NCI-H345 (cell line): Measurements from ENCODE around the gene PDZRN3.

ENCODE experiments used
- DNase-seq: peaks from one replicate; lab custom pipeline; 2025; lab: John Stamatoyannopoulos, UW

Gene PDZRN3

GRCh38 chr3:73384091-73384906 lies 240.4 kb downstream of the PDZRN3 start:
- DNase-seq, result no peak

- DNase-seq, result no peak
Measured at GRCh38 chr3:73383470-73384049, 241.2 kb downstream of the PDZRN3 start.

GRCh38 chr3:73381551-73381950 lies 243.2 kb downstream of the PDZRN3 start:
- no peak for DNase-seq

GRCh38 chr3:73380735-73381532 lies 243.8 kb downstream of the PDZRN3 start:
- DNase-seq, result no peak

- no peak for DNase-seq
Measured at GRCh38 chr3:73379465-73379864, 245.3 kb downstream of the PDZRN3 start.

- DNase-seq, result no peak
Measured at GRCh38 chr3:73378207-73378606, 246.5 kb downstream of the PDZRN3 start.

- no peak for DNase-seq
Measured at GRCh38 chr3:73365756-73366397, 258.9 kb downstream of the PDZRN3 start.

GRCh38 chr3:73364517-73364916 lies 260.2 kb downstream of the PDZRN3 start:
- no peak for DNase-seq

- DNase-seq, result no peak
Measured at GRCh38 chr3:73363093-73363492, 261.6 kb downstream of the PDZRN3 start.

- DNase-seq, result no peak
Measured at GRCh38 chr3:73361591-73361990, 263.1 kb downstream of the PDZRN3 start.

- no peak for DNase-seq
Measured at GRCh38 chr3:73353649-73354217, 271.0 kb downstream of the PDZRN3 start.

GRCh38 chr3:73352841-73353645 lies 271.7 kb downstream of the PDZRN3 start:
- DNase-seq, result no peak

- DNase-seq, result no peak
Measured at GRCh38 chr3:73351423-73352071, 273.2 kb downstream of the PDZRN3 start.

GRCh38 chr3:73350996-73351395 lies 273.7 kb downstream of the PDZRN3 start:
- no peak for DNase-seq

- no peak for DNase-seq
Measured at GRCh38 chr3:73349657-73350056, 275.1 kb downstream of the PDZRN3 start.

- DNase-seq, result no peak
Measured at GRCh38 chr3:73342077-73342476, 282.7 kb downstream of the PDZRN3 start.

- DNase-seq, result no peak
Measured at GRCh38 chr3:73341272-73341935, 283.3 kb downstream of the PDZRN3 start.

GRCh38 chr3:73332558-73332957 lies 292.2 kb downstream of the PDZRN3 start:
- no peak for DNase-seq
